Inferior parietal cortex (tissue), 1 donor: ENCODE measurements around the gene SEMA6A.

Experiments used
- DNase-seq: peaks from one replicate; pipeline ENCODE4 v3.0.0-alpha.2; 2016; ENCODE audit errors: extremely low spot score

The SEMA6A gene, protein sequence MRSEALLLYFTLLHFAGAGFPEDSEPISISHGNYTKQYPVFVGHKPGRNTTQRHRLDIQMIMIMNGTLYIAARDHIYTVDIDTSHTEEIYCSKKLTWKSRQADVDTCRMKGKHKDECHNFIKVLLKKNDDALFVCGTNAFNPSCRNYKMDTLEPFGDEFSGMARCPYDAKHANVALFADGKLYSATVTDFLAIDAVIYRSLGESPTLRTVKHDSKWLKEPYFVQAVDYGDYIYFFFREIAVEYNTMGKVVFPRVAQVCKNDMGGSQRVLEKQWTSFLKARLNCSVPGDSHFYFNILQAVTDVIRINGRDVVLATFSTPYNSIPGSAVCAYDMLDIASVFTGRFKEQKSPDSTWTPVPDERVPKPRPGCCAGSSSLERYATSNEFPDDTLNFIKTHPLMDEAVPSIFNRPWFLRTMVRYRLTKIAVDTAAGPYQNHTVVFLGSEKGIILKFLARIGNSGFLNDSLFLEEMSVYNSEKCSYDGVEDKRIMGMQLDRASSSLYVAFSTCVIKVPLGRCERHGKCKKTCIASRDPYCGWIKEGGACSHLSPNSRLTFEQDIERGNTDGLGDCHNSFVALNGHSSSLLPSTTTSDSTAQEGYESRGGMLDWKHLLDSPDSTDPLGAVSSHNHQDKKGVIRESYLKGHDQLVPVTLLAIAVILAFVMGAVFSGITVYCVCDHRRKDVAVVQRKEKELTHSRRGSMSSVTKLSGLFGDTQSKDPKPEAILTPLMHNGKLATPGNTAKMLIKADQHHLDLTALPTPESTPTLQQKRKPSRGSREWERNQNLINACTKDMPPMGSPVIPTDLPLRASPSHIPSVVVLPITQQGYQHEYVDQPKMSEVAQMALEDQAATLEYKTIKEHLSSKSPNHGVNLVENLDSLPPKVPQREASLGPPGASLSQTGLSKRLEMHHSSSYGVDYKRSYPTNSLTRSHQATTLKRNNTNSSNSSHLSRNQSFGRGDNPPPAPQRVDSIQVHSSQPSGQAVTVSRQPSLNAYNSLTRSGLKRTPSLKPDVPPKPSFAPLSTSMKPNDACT

DNA sequence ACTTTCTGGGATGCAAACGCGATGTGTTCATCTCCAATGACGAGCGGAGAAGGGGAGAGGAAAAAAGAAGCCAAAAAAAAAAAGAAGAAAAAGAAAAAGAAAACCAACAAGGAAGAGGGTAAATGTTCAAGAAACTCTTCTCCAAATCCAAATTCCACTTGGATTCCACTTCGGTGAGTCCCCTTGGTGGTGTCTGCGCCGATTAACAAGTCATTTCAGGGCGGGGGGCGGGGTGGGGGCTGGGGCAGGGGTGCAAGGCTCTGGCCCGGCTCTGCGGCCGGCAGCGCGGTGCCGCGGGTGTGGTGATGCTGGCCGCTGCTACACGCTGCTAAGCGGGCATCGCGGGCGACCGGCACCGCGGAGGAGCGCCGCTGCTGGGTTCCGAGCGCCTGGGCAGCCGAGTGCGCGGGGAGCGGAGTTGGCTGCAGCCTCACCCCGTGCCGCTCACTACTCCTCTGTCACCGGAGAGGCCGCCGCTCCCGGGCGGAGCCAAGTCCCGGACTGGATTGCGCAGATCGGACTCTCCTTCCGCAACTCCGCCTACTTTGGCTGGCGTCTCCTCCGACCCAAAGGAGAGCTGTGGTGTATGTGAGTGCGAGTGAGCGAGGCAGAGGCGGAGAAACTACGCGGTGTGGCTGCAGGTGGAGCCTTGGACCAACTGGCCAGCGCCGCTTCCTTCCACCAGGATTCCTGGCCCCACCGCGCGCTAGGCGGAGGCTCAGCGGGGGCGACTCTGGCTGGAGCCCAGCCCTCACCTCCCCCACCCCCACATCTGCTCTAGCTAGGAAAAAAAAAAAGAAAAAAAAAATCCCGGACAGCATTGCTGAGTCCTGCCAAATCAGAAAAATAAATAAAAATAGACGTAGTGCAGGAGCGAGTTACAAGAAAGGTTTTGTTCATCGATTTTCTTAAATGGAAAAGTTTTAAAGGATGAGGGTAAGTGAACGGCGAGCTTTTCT lies at the start of gene SEMA6A:
Gene SEMA6A (minus strand): TSS at position 457 of the 959 bp plus-strand sequence. CDS start 69,879 bp downstream, outside the sequence.
- peak; percentile 87 for DNase-seq

DNA sequence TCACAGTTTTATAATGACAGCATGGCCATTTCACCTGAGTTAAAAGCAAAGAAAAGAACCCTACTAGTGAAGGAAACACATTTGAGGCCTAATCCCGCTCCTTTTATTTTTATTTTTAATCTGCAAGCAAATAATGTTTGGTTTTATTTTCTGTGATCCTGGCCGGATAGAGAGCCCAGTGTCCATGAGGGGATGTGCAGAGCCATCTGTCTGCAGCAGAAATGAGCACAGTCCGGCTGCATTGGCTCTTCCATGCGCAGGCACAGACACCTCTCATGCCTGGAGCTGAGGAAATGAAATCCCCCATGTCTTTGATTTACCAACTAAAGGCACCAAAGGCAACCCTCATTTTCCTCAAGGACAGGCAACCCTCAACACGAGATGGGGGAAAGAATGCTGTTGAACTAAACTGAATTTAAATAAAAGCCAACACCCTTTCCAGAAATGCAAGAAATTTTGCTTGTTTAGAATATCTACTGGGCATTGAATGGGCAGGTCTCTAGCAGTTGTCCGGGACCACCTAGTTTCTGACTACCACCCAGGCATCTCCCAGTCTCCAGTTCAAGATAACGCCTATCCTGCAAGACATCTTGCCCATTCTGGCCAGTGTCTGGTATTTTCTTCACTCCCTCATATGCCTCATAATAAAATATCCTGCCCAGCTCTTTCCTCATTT lies 47.9 kb upstream of the SEMA6A start:
- no peak for DNase-seq

DNA sequence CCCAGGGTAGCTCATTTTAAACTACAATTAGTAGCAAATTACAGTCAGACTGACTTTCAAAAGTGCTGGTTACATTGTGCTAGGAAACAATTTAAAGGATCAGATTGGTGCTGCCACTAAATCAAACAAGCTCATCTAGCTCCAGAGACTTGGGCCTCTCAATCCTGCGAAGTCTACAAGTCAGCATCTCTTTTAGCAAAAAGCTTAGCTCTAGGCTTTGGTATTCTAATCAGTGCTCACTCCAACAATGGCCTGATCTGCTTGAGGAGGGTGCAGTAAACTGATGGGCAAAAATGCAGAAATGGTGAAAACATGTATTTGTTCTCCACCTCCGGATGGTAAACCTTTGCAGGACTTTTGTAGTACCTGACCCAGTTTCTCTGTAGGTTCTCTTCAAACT lies 47.0 kb upstream of the SEMA6A start:
- DNase-seq, result no peak

DNA sequence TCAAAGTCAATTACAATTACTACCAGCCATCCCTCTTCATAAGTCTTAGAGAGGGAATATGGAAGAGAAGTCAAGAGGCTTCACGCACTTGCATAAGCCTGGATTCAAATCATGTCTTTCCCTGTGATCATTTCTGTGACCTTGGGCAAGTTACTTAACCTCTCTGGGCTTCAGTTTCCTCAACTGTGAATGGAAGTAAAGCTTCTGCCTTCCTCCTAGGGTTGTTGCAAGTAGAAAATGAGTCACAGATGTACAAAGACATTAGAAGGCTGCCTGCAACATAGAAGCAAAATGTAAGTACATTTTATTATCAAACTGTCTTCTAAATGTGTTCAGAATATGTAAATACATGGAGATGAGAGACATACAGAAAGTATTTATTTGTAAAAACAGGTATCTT lies 42.3 kb upstream of the SEMA6A start:
- DNase-seq, result no peak

DNA sequence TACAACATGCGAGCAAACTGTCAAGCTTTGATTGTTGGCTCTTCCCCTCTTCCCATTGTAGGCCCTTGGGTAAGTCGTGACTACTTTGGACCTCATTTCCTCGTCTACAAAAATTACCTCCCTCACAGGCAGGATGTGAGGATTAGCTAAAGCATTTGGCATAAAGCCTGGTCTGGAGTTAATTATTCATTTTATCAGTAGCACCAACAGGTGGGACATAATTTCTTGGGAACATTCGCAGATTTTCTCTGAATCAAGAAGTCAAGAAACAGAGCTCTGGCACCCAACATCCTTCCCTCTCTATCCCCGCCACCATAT lies 39.9 kb upstream of the SEMA6A start:
- DNase-seq, result no peak

DNA sequence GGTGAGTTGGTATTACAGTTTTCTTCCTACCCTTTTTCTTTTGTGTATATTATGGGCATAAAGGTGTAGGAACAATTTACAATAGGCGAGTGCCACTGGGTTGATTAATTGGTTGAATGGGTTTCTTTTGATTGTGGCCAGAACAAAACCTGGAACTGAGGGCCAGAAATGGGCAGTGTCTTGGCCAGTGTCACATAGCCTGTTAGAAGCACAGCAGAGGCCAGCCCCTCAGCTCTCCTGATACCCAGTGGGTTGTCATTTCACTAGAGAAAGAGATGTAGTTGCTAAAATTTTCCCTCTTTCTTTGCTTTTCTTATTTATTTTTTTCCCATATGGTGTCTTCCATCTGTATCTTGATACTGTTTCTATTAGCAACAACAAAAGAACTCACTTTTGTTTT lies 38.8 kb upstream of the SEMA6A start:
- DNase-seq, result no peak

DNA sequence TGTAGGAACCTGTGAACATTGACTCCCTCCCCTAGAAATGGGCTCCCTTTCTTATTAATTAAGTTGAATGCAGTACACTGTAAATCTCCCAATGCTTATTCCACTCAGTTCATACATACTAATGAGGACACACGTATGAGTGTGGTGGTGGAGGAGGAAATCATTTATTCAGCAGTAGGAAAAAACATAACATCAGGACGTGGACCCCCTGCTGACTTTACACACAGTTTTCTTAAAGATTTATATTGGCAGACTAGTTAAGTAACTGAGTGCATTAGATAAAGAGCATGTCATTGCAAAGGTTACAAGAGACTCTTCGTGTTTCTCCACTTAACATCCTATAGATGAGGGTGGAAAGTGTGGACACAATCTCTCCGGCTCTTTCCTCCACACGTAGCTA lies 37.8 kb upstream of the SEMA6A start:
- DNase-seq, result no peak

DNA sequence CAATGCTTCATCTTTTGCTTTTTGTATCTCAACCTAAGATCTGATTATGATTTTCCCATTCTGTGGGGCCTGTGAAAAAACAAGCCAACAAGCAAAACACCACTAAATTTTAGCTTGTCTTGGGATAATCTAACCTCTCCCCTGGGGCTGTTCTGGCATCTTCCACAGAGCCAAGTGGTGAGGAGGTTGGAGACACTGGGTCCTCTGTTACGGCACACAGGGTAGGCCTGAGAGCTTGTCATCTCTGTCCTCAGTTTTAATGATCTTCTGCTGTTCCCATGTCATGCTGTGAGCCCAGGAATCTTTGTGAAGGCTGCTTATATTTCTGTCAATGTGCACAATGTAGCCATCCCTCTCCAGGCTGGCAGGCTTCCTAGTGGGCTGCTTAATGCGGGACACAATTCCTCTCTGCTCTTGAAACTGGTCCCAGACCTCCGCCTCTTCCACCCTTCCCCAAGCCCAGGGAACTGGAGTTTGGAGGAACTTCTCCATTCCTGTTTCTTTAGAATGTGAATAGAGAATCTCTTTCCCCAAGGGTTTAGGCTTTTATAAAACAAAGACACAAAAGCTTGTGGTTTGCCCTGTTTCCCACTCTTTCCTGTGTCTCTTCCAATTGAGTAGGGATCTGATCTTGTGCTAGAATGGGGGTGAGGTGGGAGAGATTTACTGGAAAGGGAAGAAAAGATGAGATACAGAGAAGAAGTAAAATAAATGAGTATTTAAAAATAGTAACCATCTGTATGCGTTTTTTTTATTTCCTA lies 30.9 kb upstream of the SEMA6A start:
- DNase-seq, result no peak

DNA sequence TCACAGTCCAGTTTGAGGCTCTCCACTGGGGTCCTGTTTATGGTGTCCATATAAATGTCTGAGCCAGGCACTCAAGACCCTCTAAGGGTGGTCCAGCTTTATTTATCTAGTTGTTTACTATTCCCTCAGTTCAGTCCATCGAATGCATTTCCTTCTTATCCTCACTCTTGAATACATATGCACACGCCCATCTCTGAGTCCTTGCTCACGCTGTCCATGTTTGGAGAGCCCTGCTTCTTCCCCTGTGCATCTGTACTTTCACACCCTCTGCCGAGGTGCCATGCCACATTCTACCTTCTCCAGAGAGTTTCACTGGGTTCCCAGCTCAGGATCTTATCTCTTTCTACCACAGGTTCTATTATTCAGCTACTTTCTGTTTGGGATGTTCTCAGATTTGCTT lies 30.2 kb upstream of the SEMA6A start:
- no peak for DNase-seq

DNA sequence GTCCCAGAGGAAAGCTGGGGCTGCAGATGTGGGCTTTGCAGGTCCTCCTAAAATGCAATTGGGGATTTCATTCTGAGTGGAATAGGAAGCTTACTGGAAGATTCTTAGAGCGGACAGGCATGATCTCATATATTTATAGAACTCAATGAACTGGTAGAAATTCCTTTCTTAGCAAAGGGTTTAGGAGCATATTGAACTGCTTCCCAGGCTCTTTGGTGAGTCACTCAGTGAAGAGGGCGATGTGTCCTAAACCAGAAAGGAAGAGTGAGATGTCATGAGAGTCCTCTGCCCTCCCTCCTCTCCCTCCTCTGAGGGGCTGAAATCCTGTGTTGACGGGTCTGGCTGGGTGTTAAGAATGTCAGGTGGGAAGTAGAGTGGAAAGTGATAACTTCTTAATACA lies 26.3 kb upstream of the SEMA6A start:
- no peak for DNase-seq

DNA sequence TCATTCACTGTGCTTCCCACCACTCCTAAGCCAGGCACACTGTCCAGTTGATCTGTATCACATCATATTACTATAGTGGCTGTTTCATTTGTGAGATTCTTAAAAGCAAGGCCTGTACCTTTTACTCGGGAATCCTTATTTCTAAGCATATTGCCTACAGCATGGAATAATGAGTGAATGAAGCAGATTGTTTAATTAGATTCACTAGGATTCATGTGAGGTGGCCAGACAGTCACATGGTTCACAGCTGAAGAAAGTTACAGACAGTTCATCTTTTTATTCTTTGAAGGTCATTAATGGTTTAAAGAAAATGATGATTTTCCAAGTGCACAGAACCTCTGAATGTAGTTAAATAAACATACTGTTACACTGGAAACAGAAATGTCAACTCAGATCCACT lies 24.3 kb upstream of the SEMA6A start:
- no peak for DNase-seq

DNA sequence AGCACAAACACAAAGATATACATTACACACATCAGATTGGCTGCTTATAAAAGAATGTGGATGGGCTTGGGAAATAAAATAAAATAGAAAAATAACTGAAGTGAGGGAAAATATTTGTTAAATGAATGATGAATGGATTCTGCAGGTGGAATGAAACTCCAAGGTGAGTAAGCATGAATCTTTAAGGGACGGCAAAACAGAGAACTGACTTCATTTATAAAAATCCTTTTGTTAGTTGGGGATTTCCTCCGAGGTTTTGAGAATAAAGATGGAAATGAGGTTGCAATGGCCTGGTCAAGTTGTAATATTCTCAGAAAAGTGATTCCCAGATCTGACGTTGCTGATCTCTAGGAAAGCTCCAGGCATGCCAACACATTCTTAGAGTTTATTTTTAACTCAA lies 20.9 kb upstream of the SEMA6A start:
- no peak for DNase-seq

DNA sequence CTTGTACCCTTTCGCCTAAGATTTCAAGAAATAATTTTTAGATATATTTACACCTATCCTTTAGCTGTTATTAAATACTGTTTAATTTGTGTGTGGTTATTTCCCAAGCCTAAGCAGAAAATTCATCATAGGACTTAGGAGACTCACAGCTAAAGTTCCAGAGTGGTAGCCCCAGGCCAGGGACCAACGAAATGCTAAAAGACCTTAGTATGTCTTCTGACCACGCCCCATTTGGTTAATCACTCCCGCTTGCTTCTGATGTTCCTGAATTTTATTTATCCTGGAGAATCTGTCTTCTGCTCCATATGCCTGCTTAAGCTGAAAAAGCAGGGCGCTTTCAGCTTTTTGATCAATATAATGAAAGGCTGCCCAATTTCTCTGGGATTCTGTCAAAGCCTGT lies 18.7 kb upstream of the SEMA6A start:
- no peak for DNase-seq

DNA sequence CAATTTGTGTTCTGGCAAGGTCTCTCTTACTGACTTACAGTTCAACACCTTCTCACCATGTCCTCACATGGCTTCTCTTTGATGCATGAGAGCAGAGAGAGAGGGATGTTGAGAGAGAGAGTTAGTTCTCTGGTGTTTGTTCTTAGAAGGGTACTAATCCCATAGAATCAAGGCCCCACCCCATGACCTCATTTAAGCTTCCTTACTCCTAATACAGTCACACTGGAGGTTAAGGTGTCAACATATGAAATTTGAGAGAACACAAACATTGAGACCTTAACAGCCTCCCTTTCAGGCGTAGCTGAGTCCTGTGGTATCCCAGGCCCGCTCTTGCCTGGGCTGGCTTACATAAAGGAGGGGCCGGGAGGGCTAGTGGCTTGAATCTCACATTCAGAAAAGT lies 10.6 kb upstream of the SEMA6A start:
- no peak for DNase-seq

DNA sequence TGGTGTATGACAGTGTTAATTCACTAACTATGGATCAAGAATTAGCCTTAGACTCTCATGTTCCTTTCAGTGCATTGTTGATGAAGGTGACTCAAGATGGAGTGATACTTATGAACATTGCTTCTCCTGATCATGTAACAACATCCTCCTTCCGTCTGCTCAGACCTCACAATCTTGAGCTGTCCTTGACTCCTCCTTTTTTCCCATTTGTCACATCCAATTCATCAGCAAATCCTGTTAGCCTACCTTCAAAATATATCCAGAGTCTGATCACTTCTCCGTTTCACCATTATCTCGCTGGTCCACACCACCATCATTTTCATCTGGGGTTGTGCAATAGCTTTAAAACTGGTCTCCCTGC lies 9.2 kb upstream of the SEMA6A start:
- DNase-seq, result no peak

DNA sequence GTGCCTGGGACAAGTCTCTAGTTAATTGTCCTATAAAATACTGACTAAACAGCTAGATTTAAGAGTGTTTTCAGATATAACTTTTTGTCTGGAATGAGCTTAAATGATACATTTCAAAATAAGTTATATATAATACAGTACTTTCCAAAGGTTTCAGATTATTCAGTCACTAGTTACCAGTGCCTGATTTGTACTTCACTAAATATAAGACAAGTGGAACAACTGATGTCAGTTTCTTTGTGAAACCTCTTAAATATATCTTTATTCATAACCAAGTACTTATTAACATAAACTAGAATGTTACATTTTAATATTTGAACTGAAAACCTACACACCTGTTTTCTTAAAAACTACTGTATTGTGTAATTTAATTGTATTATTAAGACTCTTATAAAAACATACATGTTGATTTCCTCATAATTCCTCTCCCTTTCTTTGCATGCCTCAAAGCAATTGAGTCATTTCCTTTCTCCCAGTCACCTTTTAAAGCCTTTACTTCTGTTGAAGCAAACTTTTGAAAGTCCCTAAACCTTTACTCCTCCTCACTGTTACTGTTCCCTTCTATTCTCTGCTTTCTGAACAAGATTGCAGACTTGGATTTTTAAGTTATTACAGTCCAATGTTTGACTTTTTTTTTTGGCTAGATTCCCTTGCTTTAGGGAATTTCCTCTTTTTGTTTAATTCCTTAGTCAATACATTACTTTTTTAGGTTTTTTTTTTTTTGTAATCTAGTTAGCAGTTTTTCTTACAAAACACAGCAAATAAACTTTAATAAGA lies 8.7 kb upstream of the SEMA6A start:
- no peak for DNase-seq

DNA sequence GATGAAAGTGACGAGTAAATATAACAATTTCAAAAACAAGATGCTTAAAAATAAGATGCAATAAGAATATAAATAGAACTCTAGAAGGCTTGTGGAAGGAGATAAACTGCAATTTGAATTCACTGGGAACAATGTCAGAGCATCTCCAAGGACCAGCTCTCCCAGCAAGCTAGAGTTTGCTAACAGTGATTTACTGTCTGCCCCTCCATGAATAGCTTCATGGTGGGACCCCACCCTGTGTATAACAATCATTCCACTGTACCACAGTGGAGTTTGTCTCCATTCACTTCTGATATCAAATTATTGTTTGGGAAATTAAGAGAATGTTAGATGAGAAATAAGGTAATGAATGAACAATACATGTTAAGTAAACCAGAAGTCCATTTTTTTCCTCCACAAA lies 7.3 kb upstream of the SEMA6A start:
- DNase-seq, result no peak

DNA sequence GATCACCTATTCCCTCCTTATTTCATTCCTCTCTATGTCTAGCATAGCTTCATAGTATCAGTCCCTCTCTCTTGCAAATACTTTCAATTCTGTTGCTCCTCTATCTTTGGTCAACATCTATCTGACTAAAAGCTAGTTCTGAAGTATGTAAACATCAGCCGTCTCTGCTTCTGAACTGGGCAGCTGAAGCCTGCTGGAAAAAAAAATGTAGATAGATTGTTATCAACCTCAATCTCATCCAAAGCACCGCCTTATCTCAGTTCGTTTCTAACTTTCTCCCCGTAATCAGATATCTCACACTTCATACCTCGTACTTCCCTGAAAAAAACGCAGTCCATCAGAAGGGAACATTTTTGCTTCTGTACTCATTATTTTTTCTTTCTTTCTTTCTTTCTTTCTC lies 4.5 kb upstream of the SEMA6A start:
- DNase-seq, result no peak

DNA sequence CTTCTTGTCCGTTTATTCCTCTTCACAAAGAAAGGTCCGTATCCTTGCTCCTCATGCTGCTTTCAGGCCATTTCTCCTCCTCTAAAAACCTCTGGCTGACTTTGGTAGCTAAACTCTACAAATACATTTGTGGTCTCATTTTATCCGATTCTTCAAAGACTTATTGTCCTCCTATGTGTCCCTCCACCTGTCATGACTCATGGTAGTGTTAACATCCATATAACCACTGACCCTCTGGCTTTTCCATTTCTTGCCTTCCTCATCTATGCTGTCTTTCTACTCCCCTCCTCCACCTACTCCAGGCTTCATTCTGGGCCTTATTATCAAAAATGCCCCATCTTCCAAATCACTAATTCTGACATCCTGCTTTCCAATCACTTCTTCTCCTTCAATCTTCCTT lies 4.1 kb upstream of the SEMA6A start:
- DNase-seq, result no peak
